HUES64 (cell line): ENCODE data around the gene RPL34.

Experiments used
- H3K27ac ChIP-seq: 2 replicates; pipeline ENCODE4 v1.7.0; 2013; ENCODE audit warnings: low read depth, low read length, inconsistent platforms
- H3K27me3 ChIP-seq: 2 replicates; pipeline ENCODE4 v1.6.1; 2013; ENCODE audit warnings: mild to moderate bottlenecking, low read length; ENCODE audit not compliant: insufficient read depth
- H3K36me3 ChIP-seq: 2 replicates; pipeline ENCODE4 v1.6.1; 2013; ENCODE audit warnings: mild to moderate bottlenecking, low read length; ENCODE audit not compliant: insufficient read depth
- H3K4me1 ChIP-seq: 2 replicates; pipeline ENCODE4 v1.6.1; 2013; ENCODE audit warnings: mild to moderate bottlenecking, low read length, moderate library complexity; ENCODE audit not compliant: insufficient read depth
- H3K4me3 ChIP-seq: 2 replicates; pipeline ENCODE4 v1.5.1; 2013; ENCODE audit warnings: mild to moderate bottlenecking, low read length, moderate library complexity
- H3K9ac ChIP-seq: 2 replicates; pipeline ENCODE4 v1.6.1; 2013; ENCODE audit warnings: mild to moderate bottlenecking, low read depth, low read length
- H3K9me3 ChIP-seq: 2 replicates; pipeline ENCODE4 v1.6.1; 2013; ENCODE audit warnings: low read depth, low read length; ENCODE audit not compliant: insufficient read depth
- WGBS: fragments of 150-250, 120-280 bp; methylation state at CpG from one replicate; pipeline ENCODE4 v1.1.7; 2013; ENCODE audit warnings: missing lambda C conversion rate; 5-methylcytosine and 5-hydroxymethylcytosine counted together

The RPL34 gene

GRCh38 chr4:108624263-108625056, 4.1 kb downstream of the RPL34 start:
- Histone ChIP-seq H3K4me1 (peaks cover 18% of the 10 kb centered on the region), H3K4me3 (peak overlapping the region; percentile 13; the same call in 1 of the 2 replicates), H3K9me3 (no peaks in the 10 kb centered on the region), H3K27ac (no peak overlapping the region), H3K36me3 (peaks cover 85% of the 10 kb centered on the region), H3K9ac (peak overlapping the region; percentile 33; the same call in 1 of the 2 replicates), H3K27me3 (no peaks in the 10 kb centered on the region)
- WGBS = 100% methylated on average over 2 of the region's 2 CpGs

GRCh38 chr4:108626056-108626455, 5.7 kb downstream of the RPL34 start:
- WGBS = 94% methylated on average over 1 of the region's 1 CpG
- Histone ChIP-seq H3K4me1 (peaks cover 18% of the 10 kb centered on the region), H3K4me3 (no peak overlapping the region), H3K9me3 (no peaks in the 10 kb centered on the region), H3K9ac (no peak overlapping the region), H3K27me3 (no peaks in the 10 kb centered on the region), H3K27ac (no peak overlapping the region), H3K36me3 (peaks cover 100% of the 10 kb centered on the region)

GRCh38 chr4:108628411-108628810, 8.0 kb downstream of the RPL34 start:
- no peak overlapping the region for H3K4me3 ChIP-seq
- H3K4me1 ChIP-seq = no peaks in the 10 kb centered on the region
- H3K36me3 ChIP-seq = peaks cover 100% of the 10 kb centered on the region
- H3K9ac ChIP-seq = no peak overlapping the region
- H3K27me3 ChIP-seq = no peaks in the 10 kb centered on the region
- no peaks in the 10 kb centered on the region for H3K9me3 ChIP-seq
- no peak overlapping the region for H3K27ac ChIP-seq

- WGBS = 81% methylated on average over 8 of the region's 8 CpGs
- Histone ChIP-seq H3K36me3 (peaks cover 56% of the 10 kb centered on the region), H3K27me3 (no peaks in the 10 kb centered on the region), H3K4me1 (no peaks in the 10 kb centered on the region), H3K4me3 (no peak overlapping the region), H3K9ac (no peak overlapping the region), H3K9me3 (no peaks in the 10 kb centered on the region), H3K27ac (no peak overlapping the region)
Measured at GRCh38 chr4:108635070-108635655, 14.8 kb downstream of the RPL34 start.

GRCh38 chr4:108636246-108636645, 15.9 kb downstream of the RPL34 start:
- H3K27me3 ChIP-seq = no peaks in the 10 kb centered on the region
- no peaks in the 10 kb centered on the region for H3K9me3 ChIP-seq
- H3K4me1 ChIP-seq = no peaks in the 10 kb centered on the region
- no peak overlapping the region for H3K27ac ChIP-seq
- H3K4me3 ChIP-seq = no peak overlapping the region
- no peak overlapping the region for H3K9ac ChIP-seq
- 100% methylated on average over 1 of the region's 1 CpG for WGBS
- H3K36me3 ChIP-seq = peaks cover 45% of the 10 kb centered on the region

GRCh38 chr4:108637856-108638255, 17.5 kb downstream of the RPL34 start:
- Histone ChIP-seq H3K9ac (no peak overlapping the region), H3K4me1 (no peaks in the 10 kb centered on the region), H3K4me3 (no peak overlapping the region), H3K36me3 (peaks cover 29% of the 10 kb centered on the region), H3K27ac (no peak overlapping the region), H3K9me3 (no peaks in the 10 kb centered on the region), H3K27me3 (no peaks in the 10 kb centered on the region)
- WGBS = 100% methylated on average over 1 of the region's 2 CpGs

- Histone ChIP-seq H3K4me1 (no peaks in the 10 kb centered on the region), H3K27me3 (no peaks in the 10 kb centered on the region), H3K4me3 (no peak overlapping the region), H3K36me3 (no peaks in the 10 kb centered on the region), H3K9ac (no peak overlapping the region), H3K27ac (no peak overlapping the region), H3K9me3 (no peaks in the 10 kb centered on the region)
- WGBS = no CpG with 5 or more reads among the region's 1 CpG
Measured at GRCh38 chr4:108644237-108644636, 23.9 kb downstream of the RPL34 start.

- Histone ChIP-seq H3K4me3 (no peak overlapping the region), H3K9me3 (no peaks in the 10 kb centered on the region), H3K9ac (no peak overlapping the region), H3K36me3 (no peaks in the 10 kb centered on the region), H3K27me3 (no peaks in the 10 kb centered on the region), H3K27ac (no peak overlapping the region), H3K4me1 (peaks cover 2% of the 10 kb centered on the region; the same call in 1 of the 2 replicates)
- WGBS = 97% methylated on average over 3 of the region's 3 CpGs
Measured at GRCh38 chr4:108646706-108647105, 26.3 kb downstream of the RPL34 start.

GRCh38 chr4:108649863-108650211, 29.5 kb downstream of the RPL34 start:
- Histone ChIP-seq H3K36me3 (no peaks in the 10 kb centered on the region), H3K9me3 (no peaks in the 10 kb centered on the region), H3K27ac (no peak overlapping the region), H3K9ac (peak overlapping the region; percentile 97; the same call in 1 of the 2 replicates), H3K4me3 (peak overlapping the region; percentile 96), H3K27me3 (no peaks in the 10 kb centered on the region), H3K4me1 (peaks cover 8% of the 10 kb centered on the region; the same call in 1 of the 2 replicates)
- WGBS = 4% methylated on average over 6 of the region's 6 CpGs

- Histone ChIP-seq H3K9ac (peak within 1 kb of the TSS; percentile 97), H3K9me3 (no peaks in the 10 kb centered on the region), H3K4me3 (peak within 1 kb of the TSS; percentile 96), H3K36me3 (peaks cover 2% of the 10 kb centered on the region), H3K27me3 (no peaks in the 10 kb centered on the region), H3K27ac (peak within 1 kb of the TSS; percentile 65), H3K4me1 (peaks cover 8% of the 10 kb centered on the region; the same call in 1 of the 2 replicates)
- WGBS = under 1% methylated on average over 44 of the region's 45 CpGs
Measured at GRCh38 chr4:108650212-108651013, 30.0 kb downstream of the RPL34 start, which contains the start of gene OSTC. TSS of gene OSTC (plus strand) at chr4:108650599. CDS start at chr4:108650656, 57 bp downstream.
